Hippocampal formation (tissue), 2 donors: ENCODE measurements around the gene CETP.
"Not testable (repeated sequence)": the region's sequence is repeated elsewhere in the genome, so short reads cannot be mapped to it uniquely, and the experiment has no call there.

Experiments used
- DNase-seq, 2 donors: peaks; one replicate each; lab custom pipeline; 2025; lab: John Stamatoyannopoulos, UW

The CETP gene

DNA sequence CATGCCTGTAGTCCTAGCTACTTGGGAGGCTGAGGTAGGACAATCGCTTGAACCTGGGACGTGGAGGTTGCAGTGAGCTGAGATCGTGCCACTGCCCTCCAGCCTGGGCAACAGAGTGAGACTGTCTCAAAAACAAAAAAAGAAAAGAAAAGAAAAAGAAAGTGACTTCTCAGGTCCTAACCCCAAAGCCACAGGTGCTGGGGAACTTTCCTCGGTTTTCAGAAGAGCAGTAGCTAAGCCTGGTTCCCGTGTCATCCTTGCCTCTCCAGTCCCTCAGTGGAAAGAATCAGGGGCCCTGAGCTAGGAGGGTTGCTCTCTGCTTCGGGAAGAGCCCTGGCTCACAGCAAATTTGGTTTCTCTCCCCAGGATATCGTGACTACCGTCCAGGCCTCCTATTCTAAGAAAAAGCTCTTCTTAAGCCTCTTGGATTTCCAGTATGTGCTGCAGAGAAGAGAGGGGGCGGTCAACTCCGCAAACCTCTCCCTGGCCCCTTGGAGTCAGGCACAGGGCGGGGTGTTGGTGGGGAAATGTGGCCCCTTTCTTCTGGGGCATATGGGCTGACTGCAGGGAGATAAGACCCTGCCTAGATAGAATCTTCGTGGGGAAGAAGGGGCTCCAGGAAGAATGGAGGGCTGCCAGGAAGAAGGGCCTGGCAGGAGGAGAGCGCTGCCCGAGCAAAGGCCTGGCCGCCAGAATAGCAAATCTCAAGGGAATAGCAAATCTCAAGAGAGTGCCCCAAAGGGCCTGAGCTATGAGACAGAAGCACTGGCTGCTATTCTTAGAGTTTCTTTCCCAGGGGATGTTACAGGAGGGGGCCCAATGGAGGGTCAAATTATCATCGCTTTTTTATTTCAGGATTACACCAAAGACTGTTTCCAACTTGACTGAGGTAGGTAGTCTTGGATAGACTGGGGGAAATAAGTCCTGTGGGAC, 19.3 kb downstream of the CETP start:
- DNase-seq: no peak

GRCh38 chr16:56981729-56982271, 20.1 kb downstream of the CETP start:
- DNase-seq: no peak

DNA sequence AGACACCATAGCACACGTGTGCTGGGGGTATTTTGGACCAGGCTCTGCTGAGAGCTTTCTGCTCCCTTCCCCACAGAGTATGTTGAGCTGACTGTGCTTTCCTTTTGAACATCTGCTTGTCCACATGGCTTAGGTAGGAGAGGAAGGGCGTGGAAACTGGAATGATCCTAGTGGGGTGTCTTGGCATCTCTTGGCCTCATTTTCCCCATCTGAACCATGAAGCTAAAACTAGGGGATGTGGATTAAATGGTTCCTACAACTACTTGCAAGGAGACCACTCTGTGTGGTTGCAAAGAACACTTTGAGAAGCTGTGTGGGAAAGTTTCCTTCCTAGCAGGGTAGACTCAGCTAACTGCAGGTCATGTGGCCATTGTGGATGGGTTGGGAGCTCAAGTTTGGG, 20.9 kb downstream of the CETP start:
- no peak for DNase-seq

DNA sequence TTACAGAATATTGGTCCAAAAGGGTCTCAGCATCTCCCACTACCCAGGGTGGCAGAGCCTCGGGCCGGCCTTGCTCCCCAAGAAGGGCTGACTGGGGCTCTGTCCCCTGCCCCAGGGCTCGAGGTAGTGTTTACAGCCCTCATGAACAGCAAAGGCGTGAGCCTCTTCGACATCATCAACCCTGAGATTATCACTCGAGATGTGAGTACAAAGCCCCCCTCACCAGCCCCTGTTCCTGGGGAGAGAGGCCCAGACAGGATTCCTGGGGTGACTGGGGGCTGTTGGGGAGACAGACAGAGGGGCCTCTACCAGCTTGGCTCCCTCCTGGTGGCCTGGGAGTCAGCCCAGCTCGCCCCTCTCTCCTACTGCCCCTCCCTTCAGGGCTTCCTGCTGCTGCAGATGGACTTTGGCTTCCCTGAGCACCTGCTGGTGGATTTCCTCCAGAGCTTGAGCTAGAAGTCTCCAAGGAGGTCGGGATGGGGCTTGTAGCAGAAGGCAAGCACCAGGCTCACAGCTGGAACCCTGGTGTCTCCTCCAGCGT, 21.5 kb downstream of the CETP start:
- no peak for DNase-seq

DNA sequence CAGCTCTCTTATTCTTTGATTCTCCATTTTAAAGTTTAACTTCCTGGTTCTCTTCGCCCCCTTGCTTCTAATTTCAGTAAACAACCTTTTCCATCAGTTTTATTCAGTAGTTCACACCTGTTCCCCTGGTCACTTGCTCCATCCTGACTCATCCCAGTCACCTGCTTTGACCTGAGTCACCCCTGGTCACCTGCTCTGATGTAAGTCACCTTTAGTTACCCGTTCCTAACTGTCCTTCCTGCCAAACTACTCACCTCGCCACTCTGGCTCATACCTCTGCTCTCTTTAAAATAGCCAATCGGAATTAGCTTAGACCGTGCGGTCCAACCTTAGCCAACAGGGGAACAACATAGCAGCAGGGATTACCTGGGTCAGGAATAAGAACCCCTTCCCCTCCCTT, 22.9 kb downstream of the CETP start:
- no peak for DNase-seq

DNA sequence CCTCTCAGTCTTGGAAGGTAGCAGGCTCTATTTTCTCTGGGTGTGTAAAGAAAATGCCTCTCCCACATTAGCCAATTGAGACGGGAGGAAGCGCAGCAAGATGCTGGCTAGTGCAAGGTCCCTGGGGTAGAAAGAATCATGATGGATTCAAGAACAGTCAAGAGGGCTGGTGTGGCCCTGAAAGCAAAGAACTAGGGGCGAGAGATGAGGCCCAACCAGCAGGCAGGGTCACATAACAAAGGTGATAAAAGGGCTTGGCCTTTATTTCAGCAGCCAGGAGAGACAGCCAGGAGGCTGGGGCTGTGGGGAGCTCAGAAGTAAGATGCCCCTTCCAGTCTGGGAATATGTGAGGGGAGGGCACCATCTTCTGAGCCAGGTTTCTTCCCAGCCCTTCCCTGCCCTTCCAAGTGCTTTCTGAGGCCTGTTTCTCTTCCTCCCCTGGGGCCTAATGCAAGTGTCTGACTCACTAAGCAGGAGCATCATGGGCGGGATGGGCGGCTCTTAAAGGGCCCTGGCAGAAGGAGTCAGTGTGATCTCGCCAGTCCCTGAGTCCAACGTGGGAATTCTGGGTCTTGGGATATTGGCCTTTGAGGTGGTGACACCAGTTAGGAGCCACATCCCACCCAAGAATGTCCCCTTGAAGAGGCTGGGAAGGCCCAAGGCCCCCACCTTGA, 23.7 kb downstream of the CETP start:
- DNase-seq: no peak

DNA sequence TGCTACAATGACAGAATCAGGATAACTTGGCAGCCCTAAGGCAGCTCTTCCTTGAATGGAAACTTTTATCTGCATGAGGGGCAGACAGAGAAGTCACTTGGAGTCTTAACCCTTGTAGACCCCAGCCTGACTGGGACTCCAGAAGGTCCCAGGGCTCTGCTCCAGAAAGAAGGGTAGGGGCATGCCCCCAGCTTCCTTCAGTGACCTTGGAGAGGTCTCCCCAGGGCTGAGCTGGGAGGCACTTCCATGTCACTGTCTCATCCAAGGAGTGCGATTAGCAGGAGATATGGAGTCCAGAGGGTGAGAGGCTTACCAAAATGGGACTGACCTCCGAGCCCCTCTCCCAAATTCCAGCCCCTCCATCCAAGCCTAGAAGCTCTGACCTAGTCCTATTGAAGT, 24.2 kb downstream of the CETP start:
- no peak for DNase-seq

DNA sequence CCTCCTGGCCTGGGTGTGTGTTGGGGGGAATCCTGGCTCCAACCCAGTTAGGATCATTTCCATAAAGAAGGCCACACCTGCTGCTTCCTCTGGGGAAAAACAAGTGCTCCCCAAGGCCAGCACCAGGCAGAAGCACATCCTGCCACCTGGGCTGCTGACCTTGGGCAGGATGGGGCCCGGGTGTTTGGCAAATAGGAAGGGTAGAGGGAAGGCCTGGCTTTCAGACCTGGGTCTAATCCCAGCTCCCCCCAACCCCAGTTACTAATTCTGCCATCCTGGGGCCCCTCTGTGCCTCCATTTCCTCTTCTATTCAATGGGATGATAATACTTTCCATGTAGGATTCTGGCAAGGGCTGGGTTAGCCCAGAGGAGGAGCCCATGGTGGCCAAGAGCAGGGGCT, 24.6 kb downstream of the CETP start:
- DNase-seq: no peak

DNA sequence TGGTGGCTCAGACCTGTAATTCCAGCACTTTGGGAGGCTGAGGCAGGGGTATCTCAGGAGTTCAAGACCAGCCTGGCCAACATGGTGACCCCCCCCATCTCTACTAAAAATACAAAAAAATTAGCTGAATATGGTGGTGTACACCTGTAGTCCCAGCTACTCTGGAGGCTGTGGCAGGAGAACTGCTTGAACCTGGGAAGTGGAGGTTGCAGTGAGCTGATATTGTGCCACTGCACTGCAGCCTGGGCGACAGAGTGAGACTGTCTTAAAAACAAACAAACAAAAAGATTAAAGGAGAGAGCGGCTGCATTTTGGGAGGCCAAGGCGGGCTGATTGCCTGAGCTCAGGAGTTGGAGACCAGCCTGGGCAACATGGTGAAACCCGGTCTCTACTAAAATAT, 25.2 kb downstream of the CETP start:
- not testable (repeated sequence) for DNase-seq

GRCh38 chr16:56987692-56988091, 25.9 kb downstream of the CETP start:
- no peak for DNase-seq

DNA sequence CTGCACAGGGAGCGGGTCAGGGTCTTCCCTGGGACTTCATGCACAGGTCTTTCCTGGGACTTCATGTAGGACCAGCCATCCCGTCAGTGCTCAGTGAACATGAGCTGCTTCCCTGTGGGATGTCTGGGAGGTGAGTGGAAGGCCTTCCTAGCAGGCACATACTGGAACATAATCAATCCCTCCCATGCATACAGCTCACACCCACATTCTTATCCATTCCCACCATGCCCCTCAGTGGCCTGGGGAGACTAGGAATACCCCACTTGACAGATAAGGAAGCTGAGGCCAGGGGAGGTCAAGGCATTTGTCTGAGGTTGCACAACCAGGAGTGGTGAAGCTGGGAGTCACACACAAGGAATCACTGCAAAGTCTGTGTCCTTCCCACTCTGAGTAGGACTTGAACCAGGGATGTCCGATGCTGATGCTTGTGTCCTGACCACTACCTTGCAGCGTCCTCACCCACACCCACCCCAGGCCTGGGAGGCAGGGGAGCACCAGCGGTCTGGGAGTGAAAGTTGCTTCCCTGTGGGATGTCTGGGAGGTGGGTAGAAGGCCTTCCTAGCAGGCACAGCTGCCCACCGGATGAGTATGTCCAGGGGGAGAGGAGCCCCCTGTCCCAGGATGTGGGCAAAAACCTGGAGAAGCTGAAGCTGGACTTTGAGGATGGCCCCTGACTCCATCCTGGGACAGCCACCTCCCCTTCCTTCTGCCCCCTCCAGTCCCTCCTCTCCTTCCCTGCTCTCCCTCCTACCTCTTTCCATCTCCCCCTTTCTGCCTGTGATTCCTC, 26.6 kb downstream of the CETP start:
- DNase-seq: no peak

DNA sequence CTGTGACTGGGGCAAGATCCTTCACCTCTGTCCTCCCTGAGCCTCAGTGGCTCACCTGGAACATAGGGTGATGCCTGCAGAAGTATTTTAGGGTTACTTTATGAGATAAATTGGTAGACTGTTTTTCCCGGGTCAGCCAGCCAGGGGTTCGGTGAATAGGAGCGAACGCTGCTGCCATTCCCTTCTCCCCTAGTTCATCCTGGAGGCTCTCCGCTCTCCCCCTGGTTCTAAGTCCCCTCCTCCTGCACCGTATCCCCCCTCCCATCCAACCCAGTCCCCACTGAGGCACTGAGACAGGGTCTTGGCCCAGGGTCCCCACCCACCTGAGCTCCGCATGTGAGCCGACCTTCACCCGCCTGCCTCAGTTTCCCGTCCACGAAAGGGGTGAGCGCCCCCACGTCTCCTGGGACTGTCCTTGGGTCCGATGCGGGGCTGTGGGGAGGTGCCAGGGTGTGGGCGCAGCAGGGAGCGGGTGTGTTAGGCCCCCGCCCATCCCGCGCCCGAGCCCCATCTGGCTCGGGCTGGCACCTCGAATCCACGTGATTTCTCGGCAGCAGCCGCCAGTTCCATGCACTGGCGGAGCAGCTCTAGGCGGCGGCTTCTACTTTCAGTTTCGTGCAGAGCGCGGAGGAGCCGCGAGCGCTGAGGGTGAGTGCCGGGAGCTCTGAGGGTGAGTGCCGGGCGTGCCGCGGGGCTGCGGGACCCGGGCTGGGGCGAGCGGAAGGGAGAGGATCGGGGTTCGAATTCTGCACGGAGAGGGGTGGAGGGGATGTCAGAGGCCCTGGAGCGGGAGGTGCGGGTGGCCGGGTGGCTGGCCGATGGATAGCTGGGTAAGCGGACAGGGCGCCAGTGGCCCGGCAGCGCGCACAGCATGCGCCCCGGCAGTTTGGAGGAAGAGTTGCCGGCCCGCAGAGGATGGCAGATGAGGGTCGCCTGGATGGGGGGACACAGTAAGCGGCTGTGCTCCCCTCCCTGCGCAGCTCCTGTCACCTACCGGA, 27.5 kb downstream of the CETP start, which contains the start of gene NLRC5:
Gene NLRC5, plus strand, starts transcription at position 610 of the 998 bp plus-strand sequence. CDS start 31,156 bp downstream, outside the sequence.
- peak; percentile 36 to 72 for DNase-seq

- DNase-seq: no peak
Observed at GRCh38 chr16:56989988-56990387, 28.2 kb downstream of the CETP start.

DNA sequence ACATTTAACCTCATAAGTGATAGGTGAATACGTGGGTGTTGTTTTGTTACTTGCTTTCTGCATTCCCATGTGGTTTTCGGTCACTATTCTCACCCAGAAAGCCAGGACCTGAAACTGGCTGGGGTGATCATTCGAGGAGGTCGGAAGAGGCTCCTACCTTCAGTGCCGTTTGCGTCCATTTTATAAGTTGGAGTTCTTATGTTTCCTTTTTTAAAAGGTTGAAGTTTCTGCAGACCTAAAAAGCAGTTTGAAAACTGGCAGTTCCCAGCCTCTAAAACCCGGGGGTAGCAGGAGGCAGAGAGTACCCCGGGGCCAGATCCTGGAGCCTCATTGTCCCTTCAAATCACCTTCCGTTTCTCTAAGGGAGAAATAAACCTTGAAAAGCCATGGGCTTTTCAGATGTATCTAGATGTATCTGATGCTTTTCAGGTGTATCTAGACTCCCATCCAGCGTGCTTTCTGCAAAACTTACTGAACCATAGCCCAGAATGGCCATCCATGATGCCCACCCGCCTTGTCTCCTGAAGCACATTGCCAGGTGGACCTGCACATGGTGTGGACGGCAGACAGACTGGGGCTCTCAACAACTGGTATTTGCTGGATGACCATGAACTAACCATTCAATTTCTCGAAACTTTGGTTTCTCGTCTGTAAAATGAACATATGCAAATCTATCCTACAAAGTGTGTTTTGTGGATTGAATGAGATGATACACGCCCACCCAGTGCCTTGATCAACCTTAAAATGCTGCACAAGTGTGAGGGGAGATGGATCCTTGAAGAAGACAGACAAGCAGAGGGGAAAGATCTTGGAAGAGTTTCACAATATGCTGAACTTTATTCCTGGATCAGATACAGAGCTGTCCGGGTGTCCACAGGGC, 28.9 kb downstream of the CETP start:
- DNase-seq: no peak

GRCh38 chr16:56992431-56992830, 30.7 kb downstream of the CETP start:
- DNase-seq: not testable (repeated sequence)

GRCh38 chr16:56993204-56993603, 31.5 kb downstream of the CETP start:
- DNase-seq: no peak

DNA sequence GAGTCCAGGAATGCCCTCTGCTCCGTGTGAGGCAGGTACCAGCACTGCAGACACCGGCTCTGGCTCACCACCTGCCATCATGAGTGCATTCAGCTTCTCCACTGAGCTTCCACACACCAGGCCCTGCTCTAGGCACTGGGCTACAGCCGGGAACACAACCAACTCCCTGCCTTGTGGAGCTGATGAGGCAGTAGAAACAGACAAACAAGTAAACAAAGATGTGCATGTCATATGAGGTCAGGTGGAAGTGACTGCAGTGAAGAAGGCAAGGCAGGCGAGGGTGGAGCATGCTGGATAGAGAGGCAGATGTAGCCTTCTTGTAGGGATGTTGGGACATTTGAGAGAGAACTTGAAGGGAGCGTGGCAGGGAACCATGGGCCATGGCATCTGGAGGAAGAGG, 32.6 kb downstream of the CETP start:
- DNase-seq: no peak

- no peak for DNase-seq
Observed at GRCh38 chr16:56995136-56995805, 33.5 kb downstream of the CETP start.

DNA sequence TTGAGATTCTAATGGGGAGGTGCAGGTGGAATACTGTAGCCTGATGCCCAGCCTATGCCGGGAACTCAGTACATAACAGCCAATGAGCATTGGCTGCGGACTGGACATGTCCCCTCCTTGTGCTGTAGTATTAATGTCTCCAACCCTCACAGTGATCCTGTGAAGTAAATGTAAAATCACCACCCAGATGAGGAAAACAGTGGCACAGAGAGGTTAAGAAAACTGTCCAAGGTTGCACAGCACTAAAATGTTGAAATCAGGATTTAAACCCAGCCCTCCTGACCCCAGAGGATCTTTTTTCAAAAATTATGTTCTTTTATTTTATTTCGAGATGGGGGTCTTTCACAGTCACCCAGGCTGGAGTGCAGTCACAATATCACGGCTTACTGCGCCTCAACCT, 35.5 kb downstream of the CETP start:
- DNase-seq: no peak
